Ovary (tissue), 3 donors: ENCODE measurements around the gene TMEM117.

Experiments used
- CTCF ChIP-seq, 3 donors: fragments of 450-650 bp in 2 of 3; fragments of 200-600 bp in 1 of 3; IDR thresholded peaks; one replicate each; pipeline versions ENCODE4 v1.5.1 to v1.8.0; 2016 to 2022; ENCODE audit warnings: antibody characterized with exemption in 3 of 3, mild to moderate bottlenecking in 1 of 3
- EP300 ChIP-seq: sonication (generic); formaldehyde crosslinking; IDR thresholded peaks from one replicate; pipeline ENCODE4 v1.6.1; 2017; ENCODE audit warnings: antibody characterized with exemption
- POLR2A ChIP-seq: fragments of 450-650 bp; IDR thresholded peaks from one replicate; pipeline ENCODE4 v1.6.1; 2017; ENCODE audit warnings: antibody characterized with exemption, mild to moderate bottlenecking, moderate library complexity
- donor health status: DM: no; HTN: no; CAD: no.

GRCh38 chr12:44099486-44099885 is 263.6 kb downstream of the TMEM117 start:
- TF ChIP-seq POLR2A (no peak), CTCF (IDR thresholded peaks at IDR 0.05) (no peak), EP300 (no peak)
